GM11168 (cell line): ENCODE results near the gene AP1S1.

Experiments used
- in situ Hi-C: fragments of 300-500 bp; cut with MboI; formaldehyde crosslinking; loops from one replicate; pipeline ENCODE4 v1.12.0; 2022; ENCODE audit warnings: low sequenced_read_pairs; ENCODE audit not compliant: unreplicated experiment

Gene AP1S1

DNA sequence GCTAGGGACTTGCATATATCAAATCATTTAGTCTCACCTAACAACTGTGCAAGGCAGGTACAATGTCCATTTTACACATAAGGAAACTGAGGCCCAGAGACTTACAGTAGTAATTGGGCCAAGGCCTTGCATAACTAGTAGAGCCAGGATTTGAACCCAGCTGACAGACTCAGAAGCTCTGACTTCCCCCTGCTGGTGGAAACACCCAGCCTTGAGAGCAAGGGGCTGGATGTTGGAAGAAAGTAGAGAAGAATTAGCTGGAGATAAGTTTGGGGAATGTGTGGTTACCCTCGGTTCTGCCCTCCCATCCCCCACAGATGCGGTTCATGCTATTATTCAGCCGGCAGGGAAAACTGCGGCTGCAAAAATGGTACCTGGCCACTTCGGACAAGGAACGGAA is 2.0 kb downstream of the AP1S1 start:
- in situ Hi-C loops: no loop called here

DNA sequence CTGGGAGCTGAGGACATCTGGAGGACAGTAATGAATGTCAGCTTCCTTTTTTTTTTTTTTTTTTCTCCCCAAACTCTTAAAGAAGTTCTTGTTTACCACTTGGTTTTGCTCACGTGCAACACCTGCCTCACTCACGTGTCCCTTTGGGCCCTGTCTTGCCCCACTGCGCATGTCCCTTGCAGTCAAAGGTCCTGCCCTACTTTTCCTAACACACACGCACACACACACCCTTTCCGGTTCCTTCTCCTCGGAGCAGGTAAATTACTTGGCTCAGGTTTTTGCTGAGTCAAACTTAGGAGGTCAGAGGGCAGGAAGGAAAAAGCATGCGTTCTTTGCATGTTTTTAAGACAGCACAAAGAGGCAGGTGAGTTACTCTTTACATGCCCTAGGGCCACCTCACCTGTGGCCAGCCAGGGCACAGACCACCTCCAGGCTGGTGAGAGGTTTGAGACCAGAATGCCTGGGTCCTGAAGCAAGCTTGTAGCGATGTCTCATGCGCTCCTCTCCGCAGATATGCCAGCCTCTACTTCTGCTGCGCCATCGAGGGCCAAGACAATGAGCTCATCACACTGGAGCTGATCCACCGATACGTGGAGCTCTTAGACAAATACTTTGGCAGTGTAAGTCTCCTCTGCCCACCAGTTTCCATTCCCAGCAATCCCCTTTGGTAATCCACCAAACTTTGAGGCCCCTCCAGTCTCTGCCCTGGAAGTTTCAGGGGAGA is 2.8 kb downstream of the AP1S1 start:
- in situ Hi-C loops: no loop called here

DNA sequence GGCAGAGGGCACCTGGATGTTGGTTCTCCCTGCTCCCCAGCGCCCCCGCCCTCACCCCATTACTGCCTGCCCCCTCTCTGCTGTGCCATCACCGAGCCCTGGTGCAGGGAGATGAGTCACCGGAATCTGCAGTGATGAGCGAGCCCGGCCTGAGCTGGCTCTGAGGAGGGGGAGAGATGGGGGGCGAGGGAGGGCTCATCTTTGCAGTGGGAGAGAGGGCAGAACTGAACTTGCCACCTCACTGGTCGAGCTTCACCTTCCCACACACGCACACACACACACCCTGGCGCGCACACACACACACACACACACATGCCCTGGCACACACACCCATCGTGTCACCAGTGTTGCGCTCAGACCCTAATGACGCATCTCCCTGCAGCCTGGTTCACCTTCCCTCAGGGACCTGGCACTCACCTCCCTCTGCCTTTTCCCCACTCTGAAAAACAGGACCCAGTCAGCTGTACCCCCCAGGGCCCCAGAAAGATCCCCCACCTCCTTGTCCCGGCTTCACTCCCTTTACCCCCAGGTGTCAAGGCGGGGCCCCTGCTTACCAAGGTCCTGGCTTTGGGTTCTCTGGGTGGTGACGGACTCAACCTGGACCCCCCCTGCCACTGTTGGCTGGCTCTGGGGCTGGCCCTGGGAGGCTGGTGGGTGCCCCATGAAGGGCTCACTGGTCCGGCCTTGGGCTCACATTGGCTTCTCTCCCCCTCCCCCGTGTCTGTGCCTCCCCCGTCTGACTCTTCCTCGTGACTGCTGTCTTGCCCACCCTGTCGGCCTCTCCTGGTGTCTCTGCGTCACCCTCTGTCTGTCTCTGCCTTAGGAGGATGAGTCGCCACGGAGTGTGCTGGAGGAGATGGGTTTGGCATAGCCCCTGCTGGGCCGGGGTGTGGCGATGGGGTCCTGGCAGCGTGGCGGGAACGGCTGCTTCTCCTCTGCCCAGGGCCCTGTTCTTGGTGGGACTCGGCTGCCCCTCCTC is 5.7 kb downstream of the AP1S1 start:
- in situ Hi-C loops: no loop called here

DNA sequence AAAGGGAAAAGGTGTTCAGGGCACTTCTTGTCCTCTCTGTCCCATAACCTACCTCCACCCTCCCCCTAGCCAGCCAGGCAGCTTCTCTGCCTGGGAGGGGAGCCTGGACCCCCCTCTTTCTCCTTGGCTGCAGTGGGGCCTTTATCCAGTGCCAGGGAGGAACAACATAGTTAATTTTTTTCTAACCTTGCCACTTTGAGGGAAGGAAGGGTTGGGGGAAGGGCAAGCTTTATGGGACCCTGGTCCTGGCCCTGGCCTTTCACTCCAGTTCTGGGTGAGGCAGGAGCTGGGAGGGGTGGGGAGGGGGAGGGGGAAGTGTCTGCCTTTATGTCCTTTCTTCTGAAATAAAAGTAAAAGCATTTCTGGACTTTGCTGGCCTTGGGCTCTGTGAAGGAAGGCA is 6.6 kb downstream of the AP1S1 start:
- in situ Hi-C loops: no loop called here

DNA sequence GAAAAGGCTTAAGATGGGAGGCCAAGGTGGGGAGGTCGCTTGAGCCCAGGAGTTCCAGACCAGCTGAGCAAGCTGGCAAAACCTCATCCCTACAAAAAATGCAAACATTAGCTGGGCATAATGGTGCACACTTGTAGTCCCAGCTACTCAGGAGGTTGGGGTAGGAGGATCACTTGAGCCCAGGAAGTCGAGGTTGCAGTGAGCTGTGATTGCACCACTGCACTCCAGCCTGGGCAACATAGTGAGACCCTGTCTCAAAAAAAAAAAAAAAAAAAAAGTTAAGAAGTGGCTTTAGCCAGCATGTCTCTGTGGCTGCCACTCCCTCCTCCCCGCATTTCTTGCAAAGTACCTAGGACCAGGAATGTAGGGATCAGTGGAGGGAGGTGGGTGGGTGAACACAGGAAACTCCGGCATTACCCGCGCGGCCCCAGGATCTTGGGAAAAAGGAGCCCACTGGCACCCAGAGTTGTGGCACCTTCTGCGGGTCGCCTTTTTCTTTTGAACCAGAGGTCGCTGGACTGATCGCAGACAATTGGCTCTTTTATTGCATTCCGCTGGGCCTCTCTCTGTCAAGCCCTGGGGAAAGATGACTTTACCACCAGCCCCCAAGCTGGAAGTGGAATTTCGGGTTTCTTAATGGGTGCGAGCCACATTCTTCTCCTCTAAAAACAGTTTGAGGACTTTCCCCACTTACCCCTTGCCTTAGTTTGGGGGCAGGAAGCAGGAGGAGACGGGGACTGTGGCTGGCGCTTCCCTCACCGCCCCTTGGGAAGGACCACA is 7.6 kb downstream of the AP1S1 start:
- in situ Hi-C loops: no loop called here

DNA sequence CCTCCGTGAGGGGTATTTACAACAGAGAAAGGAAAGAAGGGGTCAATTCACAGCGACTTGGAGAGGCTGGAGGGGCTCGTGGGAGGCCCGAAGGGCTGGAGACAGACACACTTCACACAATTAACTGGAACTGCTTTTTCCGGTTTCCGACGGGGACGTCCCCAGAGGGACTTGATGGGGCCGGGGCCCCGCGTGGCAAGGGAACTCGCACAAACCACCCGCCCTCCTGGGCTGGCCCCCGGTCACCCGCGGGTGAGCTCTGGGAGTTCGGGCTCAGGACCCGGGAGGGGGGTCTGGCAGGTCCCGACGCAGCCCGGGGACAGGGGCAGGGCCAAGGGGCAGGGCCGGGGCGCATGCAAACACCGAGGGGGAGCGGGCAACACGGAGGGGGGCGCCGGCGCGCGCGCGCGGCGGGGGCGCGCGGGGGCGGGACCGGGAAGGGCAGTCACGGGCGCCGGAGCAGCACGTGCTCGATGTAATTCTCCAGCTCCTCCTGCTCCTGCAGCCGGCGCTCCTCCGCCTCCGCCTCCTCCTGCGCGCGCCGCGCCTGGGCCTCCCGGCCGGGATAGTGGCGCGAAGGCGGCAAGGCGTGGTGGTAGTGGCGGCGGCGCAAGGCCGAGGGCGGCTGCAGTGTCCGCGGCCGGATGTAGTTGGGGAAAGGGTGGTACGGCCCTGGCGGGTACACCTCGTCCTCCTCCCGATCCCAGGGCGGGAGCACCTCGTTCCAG is 8.4 kb downstream of the AP1S1 start:
- in situ Hi-C loops: no loop called here

DNA sequence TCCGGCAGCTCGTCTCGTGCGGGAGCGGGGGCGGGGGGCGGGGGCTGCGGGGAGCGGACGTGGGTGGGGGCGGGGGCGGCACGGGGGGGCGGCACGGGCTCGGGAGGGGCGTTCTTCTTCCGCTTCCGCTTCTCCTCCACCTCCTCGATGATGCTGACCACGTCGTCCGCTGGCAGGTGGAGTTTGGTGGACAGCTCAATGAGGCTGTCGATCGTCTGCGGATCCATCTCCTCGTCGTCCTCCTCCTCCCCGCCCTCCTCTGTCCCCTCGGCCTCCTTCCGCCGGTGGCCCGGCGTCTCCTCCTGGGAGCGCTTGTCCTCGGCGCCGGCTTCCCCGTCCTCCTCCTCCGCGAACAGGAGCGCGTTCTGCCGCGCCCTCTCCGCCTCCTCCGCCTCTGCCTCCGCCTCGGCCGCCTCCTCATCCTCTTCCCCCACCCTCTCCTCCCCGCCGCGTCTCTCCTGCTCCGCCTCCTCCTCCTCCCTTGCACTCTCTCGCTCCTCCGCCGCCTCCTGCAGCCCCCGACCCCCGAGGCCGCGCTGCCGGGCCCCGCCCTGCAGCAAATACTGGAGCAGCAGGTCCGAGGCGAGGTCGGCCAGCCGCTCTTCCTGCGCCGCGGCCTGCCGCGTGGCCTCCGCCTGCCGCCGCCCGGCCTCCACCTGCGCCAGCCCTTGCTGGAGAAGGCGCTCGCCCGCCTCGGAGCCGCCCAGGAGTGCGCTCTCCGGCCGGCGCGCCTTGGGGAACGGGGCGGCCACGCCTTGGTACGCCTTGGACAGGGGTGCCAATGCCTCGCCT is 9.2 kb downstream of the AP1S1 start:
- in situ Hi-C loops: no loop called here

DNA sequence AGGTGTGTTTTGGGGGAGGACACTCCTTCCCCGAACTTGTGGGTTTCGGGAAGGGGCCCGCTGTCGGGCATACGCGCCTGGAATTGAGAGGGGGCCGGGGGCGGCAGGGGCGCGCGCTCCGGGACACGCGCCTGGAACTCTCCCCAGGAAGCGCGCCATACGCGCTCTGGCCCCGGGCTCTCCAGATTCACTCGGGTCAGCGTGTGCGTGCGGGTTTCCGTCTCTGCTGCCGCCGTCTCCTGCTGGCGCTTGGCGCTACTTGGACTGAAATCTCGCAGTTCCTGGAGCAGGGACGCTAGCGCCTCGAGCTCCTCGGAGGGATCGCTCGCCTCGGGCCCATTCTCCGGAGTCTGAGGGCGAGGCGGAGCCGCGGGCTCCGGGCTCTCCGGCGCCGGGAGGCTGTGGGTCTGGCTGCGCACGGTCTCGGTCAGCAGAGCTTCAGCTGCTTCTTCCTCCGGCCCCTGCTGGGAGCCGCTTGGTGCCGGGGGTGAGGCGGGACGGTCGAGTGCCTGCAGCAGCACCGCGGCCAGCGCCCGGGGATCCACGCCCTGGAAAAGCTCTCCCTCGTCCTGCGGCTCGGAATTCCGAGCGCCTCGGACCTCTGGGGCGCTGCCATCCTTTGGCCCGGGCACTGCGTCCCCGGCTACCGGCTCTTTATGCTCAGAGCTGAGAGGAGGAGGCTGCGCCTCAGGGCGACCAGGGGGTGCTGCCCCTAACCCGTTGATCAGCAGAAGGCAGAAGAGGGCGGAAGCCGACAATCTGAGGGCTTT is 10.0 kb downstream of the AP1S1 start:
- in situ Hi-C loops: no loop called here

DNA sequence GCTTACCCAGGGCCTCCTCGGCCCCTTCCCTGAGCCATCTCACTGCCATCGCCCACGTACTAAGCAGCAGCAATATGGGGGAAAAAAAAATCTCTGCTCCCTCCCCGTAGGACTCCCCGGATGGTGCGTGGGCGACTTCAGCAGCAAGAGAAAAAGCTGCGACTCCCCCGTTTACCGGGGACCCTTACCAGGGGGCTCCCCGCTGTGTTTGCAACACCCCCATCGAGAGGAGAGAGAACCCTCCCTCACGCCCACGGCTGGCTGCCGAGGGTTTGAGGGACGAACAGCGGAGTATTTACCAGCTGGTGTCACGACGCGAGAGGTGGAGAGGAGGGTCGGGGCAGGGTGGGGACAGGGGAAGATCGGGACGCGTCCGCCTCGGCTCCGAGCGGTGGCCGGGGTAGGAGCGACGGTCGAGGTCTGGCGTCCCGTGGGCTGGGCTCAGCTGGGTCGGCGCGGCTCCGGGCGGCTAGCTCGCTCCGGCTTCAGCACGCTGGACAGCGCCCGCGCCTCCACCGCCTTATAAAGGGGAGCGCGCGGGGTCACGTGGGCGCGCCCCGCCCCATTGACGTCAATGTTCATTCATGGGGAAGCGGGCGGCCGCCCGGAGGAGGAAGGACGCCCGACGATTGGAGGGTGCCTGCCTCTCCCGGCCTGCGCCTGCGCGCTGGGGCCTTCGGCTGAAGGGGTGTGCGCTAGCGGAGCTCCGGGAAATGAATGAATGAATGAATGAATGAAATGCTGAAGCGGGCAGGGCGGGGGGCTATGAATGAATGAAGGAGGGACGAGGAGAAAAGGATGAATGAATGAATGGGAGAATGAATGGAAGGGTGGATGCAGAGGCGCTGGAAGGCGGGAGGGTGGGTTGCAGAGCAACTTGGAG is 11.0 kb downstream of the AP1S1 start, which contains the start of gene VGF:
TSS of gene VGF (minus strand) at position 495 of the 883 bp plus-strand sequence. CDS start 726 bp downstream, outside the sequence.
- in situ Hi-C loops: no loop called here

DNA sequence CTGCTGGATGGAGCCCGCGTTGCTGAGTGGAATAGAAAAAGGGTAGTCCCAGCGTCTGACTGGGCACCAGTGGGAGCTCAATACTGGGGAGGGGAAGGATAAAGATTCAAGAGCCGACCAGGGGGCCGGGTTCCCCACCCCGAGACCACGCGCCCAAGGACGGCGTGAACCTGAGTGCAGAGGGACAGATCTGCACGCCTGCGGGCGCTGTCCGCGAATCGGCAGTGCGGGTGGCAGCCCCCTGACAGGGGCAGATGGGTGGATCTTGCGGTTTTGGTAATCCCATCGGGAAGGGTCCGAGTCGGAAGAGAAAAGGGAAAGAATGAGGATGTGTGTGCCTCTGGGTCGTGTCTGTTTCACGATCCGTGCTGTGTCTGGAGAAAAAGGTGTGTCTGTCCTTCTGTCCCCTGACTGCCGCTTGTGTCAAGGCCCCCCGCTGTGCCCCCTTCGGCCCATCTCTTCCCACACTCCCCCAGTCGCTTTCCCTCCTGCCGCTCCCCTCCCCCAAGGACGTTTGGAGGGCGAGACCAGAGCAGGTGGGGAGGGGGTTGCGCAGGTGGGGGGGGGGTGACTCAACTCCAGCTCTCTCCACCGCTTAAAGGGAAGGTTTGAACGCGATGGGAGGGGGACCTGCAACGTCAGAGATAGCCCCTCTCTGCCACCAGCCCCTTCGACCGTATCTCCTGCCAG is 11.8 kb downstream of the AP1S1 start:
- in situ Hi-C loops: no loop called here

DNA sequence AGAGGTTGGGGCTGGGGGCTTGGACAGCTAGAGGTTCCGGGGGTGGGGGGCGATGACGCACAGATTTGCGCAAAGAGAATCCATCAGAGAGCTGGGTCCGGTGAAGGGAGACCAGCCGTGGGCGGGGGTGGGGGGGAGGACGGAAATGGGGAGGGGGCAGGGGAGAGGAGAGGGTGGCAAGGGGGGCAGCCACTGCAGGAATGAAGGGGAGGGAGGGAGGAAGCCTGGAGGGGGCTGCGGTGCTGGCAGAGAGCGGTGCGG is 12.3 kb downstream of the AP1S1 start:
- in situ Hi-C loops: no loop called here

DNA sequence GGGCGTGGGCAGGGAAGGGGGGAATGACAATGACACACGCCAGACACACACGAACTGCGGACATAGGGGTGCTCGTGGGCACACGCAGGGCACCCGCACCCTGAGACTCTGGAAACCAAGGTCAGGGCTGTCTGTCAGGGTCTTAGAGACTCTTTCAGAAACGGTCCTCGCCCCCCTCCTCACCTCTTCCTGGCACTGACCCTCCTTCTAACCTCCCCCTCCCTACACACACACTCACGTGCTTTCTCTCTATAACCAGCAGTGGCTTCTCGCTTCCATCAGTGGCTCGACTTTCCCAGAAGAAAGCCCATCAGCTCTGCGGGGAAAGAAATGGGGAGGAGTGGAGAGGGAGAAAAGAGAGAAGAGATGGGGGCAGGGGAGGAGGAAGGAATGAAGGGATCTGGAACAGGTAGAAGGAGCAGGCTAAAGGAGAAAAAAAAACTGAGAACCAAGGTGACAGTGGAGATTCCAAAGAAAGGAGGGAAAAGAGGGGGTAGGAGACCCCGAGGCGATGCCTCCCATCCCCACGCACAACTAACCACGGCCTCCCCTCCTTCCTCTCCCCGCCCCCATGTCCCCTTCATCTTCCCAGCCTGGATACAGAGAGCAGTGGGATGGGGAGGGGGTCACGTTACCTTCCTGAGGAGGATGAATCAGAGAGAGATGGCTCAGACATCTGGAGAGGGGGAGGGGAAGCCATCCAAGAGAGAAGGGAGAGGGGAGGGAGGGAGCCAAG is 12.8 kb downstream of the AP1S1 start:
- in situ Hi-C loops: no loop called here

DNA sequence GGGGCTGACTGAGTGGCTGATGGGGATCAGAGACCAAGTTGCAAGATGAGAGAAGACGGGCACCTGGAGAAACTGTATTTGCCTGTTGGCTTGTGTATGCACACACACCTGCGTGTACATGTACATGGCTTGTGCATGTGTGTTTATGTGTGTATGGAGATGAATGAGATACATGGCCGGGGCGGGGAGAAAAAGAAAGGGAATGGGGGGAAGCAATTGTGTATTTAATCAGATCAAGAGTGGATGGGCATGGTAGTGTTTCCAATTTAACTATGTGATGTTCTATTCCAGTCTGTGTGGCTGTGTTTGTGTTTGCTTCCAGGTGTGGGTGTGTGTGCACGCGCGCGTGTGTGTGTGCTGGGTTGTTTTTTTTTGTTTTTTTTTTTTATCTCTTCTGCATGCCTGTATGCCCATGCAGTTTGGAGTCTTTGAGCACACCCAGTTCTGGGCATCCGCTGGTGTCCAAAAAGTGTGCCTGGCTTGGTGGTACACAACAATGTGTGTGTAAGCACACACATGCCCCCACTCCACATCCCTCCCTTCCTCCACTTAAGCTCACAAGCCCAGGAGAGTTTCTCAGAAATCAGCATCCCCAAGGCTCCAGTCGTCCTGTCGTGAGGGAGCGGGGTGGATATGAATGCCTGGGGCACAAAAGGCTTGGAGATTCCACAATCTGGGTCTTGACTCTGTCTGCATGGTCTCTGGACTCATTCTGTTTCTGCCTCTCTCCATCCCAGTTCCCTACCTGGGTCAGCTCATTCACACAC is 13.6 kb downstream of the AP1S1 start:
- in situ Hi-C loops: no loop called here

DNA sequence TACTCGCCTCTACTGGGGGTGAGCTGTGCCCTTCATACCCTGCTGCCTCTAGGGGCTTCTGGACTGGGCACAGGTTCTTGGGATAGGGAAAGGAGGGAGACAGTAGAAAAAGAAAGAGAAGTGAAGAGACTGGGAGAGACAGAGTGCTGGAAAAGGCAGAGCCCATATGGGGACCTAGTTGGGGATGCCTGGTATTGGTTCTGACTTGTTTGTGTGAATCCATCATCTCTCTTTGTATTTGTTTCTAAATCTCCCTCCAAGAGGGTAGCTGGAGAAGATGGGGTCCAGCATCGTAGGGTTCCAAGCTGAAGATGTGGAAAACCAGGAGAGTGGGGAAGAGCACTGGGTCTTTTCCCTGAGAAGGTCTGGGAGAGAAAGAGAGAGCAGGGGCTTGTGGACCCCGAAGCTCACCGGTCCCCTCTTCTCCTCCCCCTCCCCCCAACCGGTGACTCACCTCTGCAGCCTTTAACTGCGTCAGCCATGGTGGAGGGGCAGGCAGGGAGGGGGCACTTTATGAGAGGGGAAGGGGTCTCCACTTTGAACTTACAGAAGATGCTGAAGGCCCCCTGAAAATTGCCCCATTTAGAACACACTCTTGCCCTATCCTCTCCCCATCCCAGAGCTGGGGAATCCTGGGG is 14.3 kb downstream of the AP1S1 start:
- in situ Hi-C loops: no loop called here

DNA sequence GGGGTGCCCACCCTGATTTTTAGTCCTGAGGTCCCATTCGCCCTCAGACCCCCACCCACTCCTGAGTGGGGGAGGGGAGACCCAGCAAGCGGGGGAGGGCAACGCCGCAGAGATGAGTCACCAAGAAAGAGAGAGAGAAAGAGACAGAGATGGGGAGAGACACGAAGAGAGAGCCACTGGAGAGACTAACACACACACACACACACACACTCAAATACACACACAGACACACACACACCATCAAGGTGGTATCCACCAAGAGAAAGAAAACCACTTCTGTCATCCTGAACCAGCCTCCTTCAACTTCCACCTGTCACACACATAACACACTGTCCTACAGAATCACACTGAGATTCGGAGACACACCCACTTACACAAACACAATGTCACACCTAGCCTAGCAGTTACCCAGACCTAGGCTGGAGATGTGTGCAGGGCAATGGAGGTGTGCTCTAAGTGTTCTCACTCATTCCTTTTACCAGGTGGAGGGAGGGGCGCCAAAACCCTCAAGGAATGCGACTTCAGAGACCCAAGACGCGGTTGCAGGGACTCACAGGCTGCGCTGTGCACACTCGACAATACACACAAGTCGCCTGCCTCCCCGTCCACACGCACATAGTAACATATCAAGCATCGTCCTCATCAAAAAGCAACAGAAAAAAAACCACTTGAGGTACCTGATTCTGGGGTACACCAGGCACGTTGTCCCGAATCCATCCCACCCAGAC is 15.0 kb downstream of the AP1S1 start:
- in situ Hi-C loops: no loop called here
